Testis (tissue), 3 donors: Measurements from ENCODE around the gene NR4A1. TPM values are rescaled to one million over a fixed set of nuclear protein-coding genes. Genes with fewer than 3 reads are reported as not detected.

ENCODE experiments used
- DNase-seq: peaks from one replicate; pipeline ENCODE4 v3.0.0-alpha.2; 2019
- H3K27ac ChIP-seq, 2 donors: fragments of 200-600 bp; sonication (generic); one replicate each; pipeline ENCODE4 v1.5.1; 2019
- H3K27me3 ChIP-seq: fragments of 200-600 bp; sonication (generic); one replicate; pipeline ENCODE4 v1.5.1; 2019
- H3K36me3 ChIP-seq: fragments of 200-600 bp; sonication (generic); one replicate; pipeline ENCODE4 v1.5.1; 2017; ENCODE audit warnings: low read depth; ENCODE audit errors: missing control alignments
- H3K4me1 ChIP-seq: fragments of 200-600 bp; sonication (generic); one replicate; pipeline ENCODE4 v1.5.1; 2019
- H3K4me3 ChIP-seq, 2 donors: fragments of 200-600 bp; sonication (generic); one replicate each; pipeline ENCODE4 v1.5.1; 2017 to 2019
- H3K9me3 ChIP-seq: fragments of 200-600 bp; sonication (generic); one replicate; pipeline ENCODE4 v1.5.1; 2017
- CTCF ChIP-seq, 3 experiments: fragments of 450-650 bp in 2 of 3; fragments of 200-600 bp in 1 of 3; sonication (generic) in 1 of 3; IDR thresholded peaks; one replicate each; pipeline ENCODE4 v1.5.1; 2016 to 2019; ENCODE audit warnings: antibody characterized with exemption in 3 of 3, mild to moderate bottlenecking in 2 of 3, moderate library complexity in 1 of 3
- POLR2A ChIP-seq: fragments of 450-650 bp; IDR thresholded peaks from one replicate; pipeline ENCODE4 v1.6.1; 2017; ENCODE audit warnings: antibody characterized with exemption, mild to moderate bottlenecking, moderate library complexity
- WGBS, 2 donors: methylation state at CpG; one replicate each; pipeline ENCODE4 v1.1.5; 2018; 5-methylcytosine and 5-hydroxymethylcytosine counted together
- intact Hi-C: fragments of 100-400 bp; cut with DNase I; formaldehyde crosslinking; loops from one replicate; pipeline ENCODE4 v1.15.1; 2023; ENCODE audit warnings: low total_unique reads
- polyA plus RNA-seq: library from polyadenylated mRNA; stranded (reverse); fragments of 350-450 nt; fragmentation: Illumina TruSeq; extraction: RNeasy Lipid Tissue Mini Kit (QIAGEN cat#74804); gene quantifications from one replicate; pipeline ENCODE4 v1.2.3, GENCODE V29; 2014; ENCODE audit warnings: low read depth, low replicate concordance; ENCODE audit not compliant: insufficient read depth
- total RNA-seq, 2 donors: library from RNA; depleted of rRNA; stranded (reverse); fragments of >200 nt; gene quantifications; one replicate each; pipeline ENCODE4 v1.2.3, GENCODE V29; 2016

Gene NR4A1
- total and polyA plus RNA-seq, 3 donors from 2014 or later = 41.5 to 88.5 (median 55.1) TPM

GRCh38 chr12:52023182-52023975 is 27.9 kb upstream of the NR4A1 start:
- H3K9me3 ChIP-seq = no peaks in the 10 kb centered on the region
- intact Hi-C loops = no loop called here
- H3K36me3 ChIP-seq = no peaks in the 10 kb centered on the region
- peak overlapping the region; percentile 53 to 64 for H3K4me3 ChIP-seq
- H3K4me1 ChIP-seq = peaks cover 24% of the 10 kb centered on the region
- WGBS, 2 donors = 2 to 7% methylated on average over 21 to 54 of the region's 70 CpGs
- peak; percentile 93 for DNase-seq
- H3K27ac ChIP-seq = peak overlapping the region in 1 of 2 donors; percentile 4
- TF ChIP-seq CTCF (IDR thresholded peaks at IDR 0.05) = peak; percentile 95 to 97 (median 95)
- no peak for TF ChIP-seq POLR2A
- no peaks in the 10 kb centered on the region for H3K27me3 ChIP-seq

GRCh38 chr12:52023976-52024688 is 27.1 kb upstream of the NR4A1 start:
- Histone ChIP-seq H3K36me3 (no peaks in the 10 kb centered on the region), H3K27ac (no peak overlapping the region), H3K9me3 (no peaks in the 10 kb centered on the region), H3K4me1 (peaks cover 24% of the 10 kb centered on the region), H3K4me3 (peak overlapping the region; percentile 53 to 64), H3K27me3 (no peaks in the 10 kb centered on the region)
- 22 to 26% methylated on average over 20 of the region's 20 CpGs for WGBS, 2 donors
- DNase-seq = no peak
- intact Hi-C loops = no loop called here
- TF ChIP-seq POLR2A (no peak), CTCF (IDR thresholded peaks at IDR 0.05) (peak in 1 of 3 experiments; percentile 17)

- H3K4me3 ChIP-seq = peak overlapping the region in 1 of 2 donors; percentile 14
- H3K36me3 ChIP-seq = no peaks in the 10 kb centered on the region
- TF ChIP-seq CTCF (IDR thresholded peaks at IDR 0.05) (no peak), POLR2A (no peak)
- peaks cover 24% of the 10 kb centered on the region for H3K4me1 ChIP-seq
- intact Hi-C loops = loop anchor here (5.0 kb wide), 1 partner anchor 57 kb away; no protein-coding TSS in a partner anchor
- no peaks in the 10 kb centered on the region for H3K27me3 ChIP-seq
- DNase-seq = peak; percentile 51
- no peaks in the 10 kb centered on the region for H3K9me3 ChIP-seq
- 60% methylated on average over 15 of the region's 15 CpGs for WGBS, 2 donors
- H3K27ac ChIP-seq = peak overlapping the region; percentile 84 to 91
These were observed 26.4 kb upstream of the NR4A1 start for GRCh38 chr12:52024845-52025230.

- H3K27me3 ChIP-seq = no peaks in the 10 kb centered on the region
- peak overlapping the region; percentile 84 to 91 for H3K27ac ChIP-seq
- TF ChIP-seq CTCF (IDR thresholded peaks at IDR 0.05) (no peak), POLR2A (no peak)
- H3K4me3 ChIP-seq = no peak overlapping the region
- no peaks in the 10 kb centered on the region for H3K9me3 ChIP-seq
- no peak for DNase-seq
- WGBS, 2 donors = 36 to 56% methylated on average over 5 of the region's 5 CpGs
- intact Hi-C loops = loop anchor here (5.0 kb wide), 1 partner anchor 56 kb away; no protein-coding TSS in a partner anchor
- H3K4me1 ChIP-seq = peaks cover 21% of the 10 kb centered on the region
- no peaks in the 10 kb centered on the region for H3K36me3 ChIP-seq
These were observed 25.0 kb upstream of the NR4A1 start for GRCh38 chr12:52026263-52026662.
